ENCODE results near the gene IGFBP7.

IGFBP7 gene

DNA sequence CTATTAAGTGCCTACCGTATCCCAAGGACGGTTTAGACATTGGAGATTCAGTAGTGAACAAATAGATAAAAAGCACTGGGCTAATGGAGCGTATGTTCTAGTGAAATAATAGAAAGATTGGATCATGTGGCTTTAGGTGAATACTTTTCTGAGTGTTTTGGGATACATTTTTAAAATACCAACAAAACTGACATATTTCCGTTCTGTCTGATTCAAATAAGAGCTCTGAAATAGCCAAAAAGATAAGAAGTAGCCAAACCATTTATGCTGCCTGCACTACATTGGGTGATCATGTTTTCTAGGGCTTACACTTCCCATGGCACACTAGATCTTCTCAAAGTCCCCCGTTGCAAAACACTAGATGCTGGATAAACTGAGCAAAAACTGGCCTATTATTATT, 14.2 kb downstream of the IGFBP7 start:
- no peak overlapping the region for H3K4me2 ChIP-seq

DNA sequence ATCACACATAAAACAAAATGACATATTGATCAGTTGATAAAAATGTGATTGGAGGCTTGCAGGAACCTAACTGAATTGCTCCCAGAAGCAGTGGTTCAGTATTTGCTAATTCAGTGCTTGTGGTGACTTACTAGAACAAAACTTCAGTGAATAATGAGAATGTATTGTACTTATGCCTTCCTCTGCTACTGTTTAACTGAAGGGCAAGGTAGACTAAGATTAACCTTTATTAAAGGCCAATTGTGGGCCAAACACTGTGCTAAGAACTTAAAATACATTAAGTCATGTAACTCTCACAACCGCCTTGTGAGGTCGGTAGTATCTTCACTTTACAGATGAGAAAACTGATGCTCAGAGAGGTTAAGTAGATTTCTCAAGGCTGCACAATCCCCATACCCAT, 14.9 kb downstream of the IGFBP7 start:
- Histone ChIP-seq H3K4me1 (peaks cover 0 to 20% (median 4%) of the 10 kb centered on the region in 10 experiments; a peak in 12 of 20 replicates), H3K27ac (no peak overlapping the region), H3K9me3 (replicated peaks in 1 of 11) (no peaks in the 10 kb centered on the region), H3K4me2 (no peak overlapping the region), H4K20me1 (peaks cover 0 to 33% (median 0%) of the 10 kb centered on the region in 11 experiments; a peak in 2 of 22 replicates), H3K27me3 (no peaks in the 10 kb centered on the region), H3K9ac (no peak overlapping the region), H3K36me3 (peaks cover 0 to 54% (median 0%) of the 10 kb centered on the region in 11 experiments; a peak in 6 of 22 replicates), H3K4me3 (no peak overlapping the region)
- TF ChIP-seq Cebpa-rat (IDR thresholded peaks at IDR 0.05) = no peak

More for the DNA sequence above, 14.2 kb downstream of the IGFBP7 start:
- Histone ChIP-seq H3K36me3 (peaks cover 0 to 54% (median 0%) of the 10 kb centered on the region in 11 experiments; a peak in 6 of 22 replicates), H3K9me3 (replicated peaks in 1 of 11) (no peaks in the 10 kb centered on the region), H3K27ac (no peak overlapping the region), H4K20me1 (peaks cover 0 to 37% (median 0%) of the 10 kb centered on the region in 11 experiments; a peak in 3 of 22 replicates), H3K9ac (no peak overlapping the region), H3K4me1 (peaks cover 0 to 15% (median 0%) of the 10 kb centered on the region in 10 experiments; a peak in 8 of 20 replicates), H3K4me3 (no peak overlapping the region), H3K27me3 (no peaks in the 10 kb centered on the region)
- no peak for TF ChIP-seq Cebpa-rat (IDR thresholded peaks at IDR 0.05)

DNA sequence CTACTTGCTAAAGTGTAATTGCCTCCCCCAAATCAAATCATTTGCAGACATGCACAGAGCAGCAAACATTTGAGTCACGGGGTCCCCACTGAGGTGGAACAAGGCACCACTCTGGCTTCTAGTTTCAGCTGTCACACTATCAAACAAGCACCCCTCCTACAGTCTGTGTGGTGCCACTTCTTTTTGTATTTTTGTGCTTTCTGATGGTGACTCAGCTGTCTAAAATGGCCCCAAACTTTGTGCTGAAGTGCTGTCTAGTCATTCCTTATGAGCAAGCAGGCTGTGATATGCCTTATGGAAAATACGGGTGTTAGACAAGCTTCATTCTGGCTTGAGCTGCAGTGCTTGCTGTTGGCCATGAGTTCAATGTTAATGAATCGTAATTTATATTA, 15.4 kb downstream of the IGFBP7 start:
- Histone ChIP-seq H3K4me3 (no peak overlapping the region), H3K4me2 (no peak overlapping the region), H3K27ac (no peak overlapping the region), H3K36me3 (peaks cover 0 to 54% (median 0%) of the 10 kb centered on the region in 11 experiments; a peak in 6 of 22 replicates), H4K20me1 (peaks cover 0 to 29% (median 0%) of the 10 kb centered on the region in 11 experiments; a peak in 2 of 22 replicates), H3K27me3 (no peaks in the 10 kb centered on the region), H3K4me1 (peaks cover 0 to 24% (median 8%) of the 10 kb centered on the region in 10 experiments; a peak in 13 of 20 replicates), H3K9ac (no peak overlapping the region), H3K9me3 (replicated peaks in 1 of 11) (no peaks in the 10 kb centered on the region)
- no peak for TF ChIP-seq Cebpa-rat (IDR thresholded peaks at IDR 0.05)

DNA sequence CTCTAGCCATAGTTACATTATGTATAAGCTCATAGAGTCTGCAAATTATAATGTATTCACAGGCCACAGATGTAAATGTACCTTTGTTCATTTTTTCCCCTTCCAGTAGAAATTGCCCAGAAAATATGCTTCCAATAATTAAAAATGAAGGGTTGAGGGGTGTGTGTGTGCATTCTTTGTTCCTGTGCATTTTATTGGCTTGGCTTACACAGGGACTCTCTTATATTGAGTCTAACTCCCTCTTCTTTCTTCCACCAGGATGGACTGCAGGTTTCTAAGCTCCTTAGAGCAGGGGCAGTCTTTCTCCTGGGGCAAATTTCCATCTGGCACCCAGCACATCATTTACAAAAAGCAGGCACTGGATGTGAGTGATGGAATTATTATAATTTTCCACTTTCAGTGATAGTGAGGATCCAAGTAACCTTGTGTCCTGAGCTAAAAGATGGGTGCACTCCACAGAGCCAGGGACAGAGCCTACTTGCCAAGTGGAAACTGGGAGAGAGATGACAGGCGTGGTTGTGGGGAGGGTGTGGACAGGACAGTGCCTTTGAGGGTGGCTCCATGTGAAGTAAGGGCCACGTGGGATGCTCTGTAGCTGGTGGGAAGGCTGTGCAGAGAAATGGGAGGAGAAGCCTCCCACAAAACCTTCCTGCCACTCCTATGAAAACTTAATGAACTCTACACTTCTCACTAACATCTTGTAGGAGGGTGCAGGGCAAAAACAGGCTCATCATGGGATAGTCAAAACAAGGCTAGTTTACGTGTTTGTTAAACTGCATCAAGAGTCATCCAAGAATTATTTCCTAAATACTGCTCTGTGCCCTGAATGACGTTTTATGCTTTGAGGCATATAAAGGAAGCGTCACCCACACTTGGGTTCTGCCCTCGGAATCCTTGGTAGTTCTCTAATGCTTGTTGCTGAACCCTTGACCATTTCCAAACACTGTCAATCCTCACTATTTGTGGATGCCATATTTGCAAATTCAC, 16.0 kb downstream of the IGFBP7 start:
- Histone ChIP-seq H3K36me3 (peaks cover 0 to 51% (median 0%) of the 10 kb centered on the region in 11 experiments; a peak in 6 of 22 replicates), H3K9me3 (replicated peaks in 1 of 11) (no peaks in the 10 kb centered on the region), H3K4me2 (no peak overlapping the region), H3K4me3 (no peak overlapping the region), H3K4me1 (peaks cover 0 to 30% (median 9%) of the 10 kb centered on the region in 10 experiments; a peak in 13 of 20 replicates), H3K27ac (no peak overlapping the region), H3K27me3 (no peaks in the 10 kb centered on the region), H3K9ac (no peak overlapping the region), H4K20me1 (peaks cover 0 to 22% (median 0%) of the 10 kb centered on the region in 11 experiments; a peak in 2 of 22 replicates)
- no peak for TF ChIP-seq Cebpa-rat (IDR thresholded peaks at IDR 0.05)

DNA sequence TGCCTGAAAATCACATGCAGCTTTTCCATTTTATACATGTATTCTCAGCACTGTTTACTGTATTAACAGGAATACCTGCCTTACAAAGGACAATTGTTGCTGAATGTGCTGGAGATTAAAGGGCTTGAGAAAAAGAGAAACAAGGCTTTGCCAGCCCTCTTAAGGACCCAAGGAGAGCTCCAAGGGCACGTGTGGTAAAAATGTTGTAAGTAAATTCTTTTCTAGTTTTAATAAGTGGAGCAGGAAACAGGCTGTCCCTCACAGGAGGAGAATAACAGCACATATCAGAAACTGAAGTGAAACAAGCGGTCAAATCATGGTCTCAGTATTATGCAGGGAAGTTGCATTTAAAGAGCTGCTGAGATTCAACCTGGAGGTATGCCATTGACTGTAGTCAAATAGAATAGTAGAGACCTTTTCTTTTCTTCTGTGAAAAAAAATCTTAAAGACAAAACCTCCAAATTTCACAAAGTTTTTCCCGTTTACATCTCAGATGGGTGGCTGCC, 18.5 kb downstream of the IGFBP7 start:
- TF ChIP-seq Cebpa-rat (IDR thresholded peaks at IDR 0.05) = no peak
- Histone ChIP-seq H3K4me1 (peaks cover 0 to 30% (median 9%) of the 10 kb centered on the region in 10 experiments; a peak in 11 of 20 replicates), H3K27ac (no peak overlapping the region), H3K9ac (no peak overlapping the region), H4K20me1 (peaks cover 0 to 11% (median 0%) of the 10 kb centered on the region in 11 experiments; a peak in 1 of 22 replicates), H3K27me3 (no peaks in the 10 kb centered on the region), H3K36me3 (peaks cover 0 to 55% (median 7%) of the 10 kb centered on the region in 11 experiments; a peak in 7 of 22 replicates), H3K4me2 (0 out of 22 replicates have a peak overlapping the region, but pooled peaks of 1 of the 11 experiments have one; percentile 15), H3K4me3 (no peak overlapping the region), H3K9me3 (replicated peaks in 1 of 11) (0 out of 22 replicates have a peak, but pooled peaks cover 0 to 2% (median 0%) of the 10 kb centered on the region in 11 experiments)

DNA sequence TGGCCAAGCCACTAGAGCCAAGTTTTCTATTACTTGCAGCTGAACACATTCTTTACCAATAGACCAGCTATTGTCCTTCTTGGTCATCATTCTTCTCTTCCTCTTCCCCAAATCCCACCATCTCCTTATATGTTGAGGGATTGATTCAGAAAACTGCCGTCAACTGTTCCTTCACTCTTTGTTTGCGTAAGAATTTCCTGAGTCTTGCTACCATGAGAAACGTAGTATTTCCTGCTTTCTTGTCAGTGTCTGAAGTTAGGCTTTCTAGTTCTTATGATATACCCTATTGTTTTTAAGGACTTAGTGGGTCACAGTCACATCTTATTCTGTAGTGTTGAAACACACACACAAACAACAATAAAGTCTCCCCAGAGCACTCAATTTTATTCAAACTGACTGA, 20.1 kb downstream of the IGFBP7 start:
- peaks cover 0 to 53% (median 7%) of the 10 kb centered on the region in 11 experiments; a peak in 6 of 22 replicates for H3K36me3 ChIP-seq
- H3K27ac ChIP-seq = peak overlapping the region in 1 of 11 experiments; percentile 4; a peak in 2 of 22 replicates
- H3K4me2 ChIP-seq = peak overlapping the region in 8 of 11 experiments; percentile 14 to 65 (median 50); a peak in 12 of 22 replicates
- peaks cover 0 to 11% (median 0%) of the 10 kb centered on the region in 11 experiments; a peak in 2 of 22 replicates for H3K9me3 ChIP-seq (replicated peaks in 1 of 11)
- no peaks in the 10 kb centered on the region for H3K27me3 ChIP-seq
- peaks cover 0 to 30% (median 9%) of the 10 kb centered on the region in 10 experiments; a peak in 11 of 20 replicates for H3K4me1 ChIP-seq
- TF ChIP-seq Cebpa-rat (IDR thresholded peaks at IDR 0.05) = no peak
- no peak overlapping the region for H3K9ac ChIP-seq
- H4K20me1 ChIP-seq = peaks cover 0 to 9% (median 0%) of the 10 kb centered on the region in 11 experiments; a peak in 1 of 22 replicates
- no peak overlapping the region for H3K4me3 ChIP-seq

DNA sequence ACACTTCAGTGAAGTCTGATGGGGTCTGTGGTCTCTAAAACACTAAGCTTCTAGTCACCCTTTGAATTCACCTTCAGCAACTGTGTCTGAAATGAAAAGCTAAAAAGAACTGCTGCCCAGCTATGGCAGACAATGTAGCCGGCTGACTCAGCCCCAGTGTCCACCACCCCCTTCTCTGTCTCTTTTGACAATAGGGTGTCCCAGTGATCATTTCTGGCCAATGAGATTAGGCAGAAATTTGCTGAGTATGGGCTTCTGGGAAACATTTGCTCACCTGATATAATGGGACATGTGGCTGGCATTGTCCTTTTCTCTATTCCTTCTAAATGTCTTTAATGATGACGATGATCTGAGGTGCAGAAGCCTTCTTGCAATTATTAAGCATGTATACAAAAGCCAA, 20.6 kb downstream of the IGFBP7 start:
- Histone ChIP-seq H3K4me3 (no peak overlapping the region), H3K9ac (no peak overlapping the region), H4K20me1 (0 out of 22 replicates have a peak, but pooled peaks cover 0 to 6% (median 0%) of the 10 kb centered on the region in 11 experiments), H3K27ac (0 out of 22 replicates have a peak overlapping the region, but pooled peaks of 1 of the 11 experiments have one; percentile 4), H3K4me2 (peak overlapping the region in 7 of 11 experiments; percentile 14 to 65 (median 51); a peak in 12 of 22 replicates), H3K9me3 (replicated peaks in 1 of 11) (peaks cover 0 to 11% (median 0%) of the 10 kb centered on the region in 11 experiments; a peak in 2 of 22 replicates), H3K36me3 (peaks cover 0 to 53% (median 7%) of the 10 kb centered on the region in 11 experiments; a peak in 6 of 22 replicates), H3K4me1 (peaks cover 0 to 30% (median 9%) of the 10 kb centered on the region in 10 experiments; a peak in 11 of 20 replicates), H3K27me3 (no peaks in the 10 kb centered on the region)
- no peak for TF ChIP-seq Cebpa-rat (IDR thresholded peaks at IDR 0.05)

DNA sequence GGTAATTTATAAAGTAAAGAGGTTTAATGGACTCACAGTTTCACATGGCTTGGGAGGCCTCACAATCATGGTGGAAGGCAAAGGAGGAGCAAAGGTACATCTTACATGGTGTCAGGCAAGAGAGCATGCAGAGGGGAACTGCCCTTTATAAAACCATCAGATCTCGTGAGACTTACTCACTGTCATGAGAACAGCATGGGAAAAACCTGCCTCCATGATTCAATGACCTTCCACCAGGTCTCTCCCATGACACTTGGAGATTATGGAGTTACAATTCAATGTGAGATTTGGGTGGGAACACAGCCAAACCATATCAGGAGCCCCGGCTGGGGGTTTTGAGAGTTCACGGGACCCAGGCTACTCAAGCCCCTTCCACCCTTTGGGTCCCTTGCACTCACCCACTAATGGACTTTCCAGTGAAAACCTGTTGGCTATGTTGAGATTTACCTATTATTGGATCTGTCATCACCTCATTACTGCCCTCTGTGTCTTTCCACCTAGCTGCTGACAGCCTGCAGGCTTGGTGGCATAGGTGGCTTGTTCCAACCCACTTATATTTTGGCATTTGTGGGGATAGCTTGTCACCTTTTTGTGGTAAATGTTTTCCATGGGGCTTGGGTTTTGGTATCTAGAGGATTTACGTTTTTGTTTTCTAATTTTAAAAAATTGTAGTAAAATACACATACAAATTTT, 24.0 kb downstream of the IGFBP7 start:
- Histone ChIP-seq H3K4me3 (no peak overlapping the region), H3K9ac (no peak overlapping the region), H3K27me3 (no peaks in the 10 kb centered on the region), H3K4me1 (peaks cover 0 to 28% (median 12%) of the 10 kb centered on the region in 10 experiments; a peak in 11 of 20 replicates), H3K27ac (no peak overlapping the region), H4K20me1 (no peaks in the 10 kb centered on the region), H3K4me2 (no peak overlapping the region; a peak in 1 of 22 replicates), H3K9me3 (replicated peaks in 1 of 11) (peaks cover 0 to 11% (median 0%) of the 10 kb centered on the region in 11 experiments; a peak in 2 of 22 replicates), H3K36me3 (peaks cover 0 to 64% (median 6%) of the 10 kb centered on the region in 11 experiments; a peak in 8 of 22 replicates)
- no peak for TF ChIP-seq Cebpa-rat (IDR thresholded peaks at IDR 0.05)
